Neural cell (in vitro differentiated cells): Measurements from ENCODE around the gene INPP5D. TPM values are rescaled to one million over a fixed set of nuclear protein-coding genes. Genes with fewer than 3 reads are reported as not detected.

ENCODE experiments used
- H2AFZ ChIP-seq: fragments of 200-600, 300-800 bp; sonication (generic), shearing (Covaris generic); 2 replicates; pipeline ENCODE4 v1.6.0; 2014; ENCODE audit warnings: low read depth, mild to moderate bottlenecking, antibody characterized with exemption, low read length, moderate library complexity
- H3F3A ChIP-seq: fragments of 200-600 bp; shearing (Covaris generic); 2 replicates; pipeline ENCODE4 v1.6.1; 2016; ENCODE audit warnings: mild to moderate bottlenecking, moderate library complexity, mixed read lengths, antibody characterized with exemption, low read length; ENCODE audit not compliant: insufficient read depth, poor library complexity, severe bottlenecking
- H3K27ac ChIP-seq: fragments of 200-600, 300-800 bp; sonication (generic), shearing (Covaris generic); 2 replicates; pipeline ENCODE4 v1.5.1; 2014; ENCODE audit warnings: mild to moderate bottlenecking, low read length, moderate library complexity
- H3K27me3 ChIP-seq: fragments of 300-800, 200-600 bp; sonication (generic), shearing (Covaris generic); 2 replicates; pipeline ENCODE4 v1.6.0; 2014; ENCODE audit warnings: mild to moderate bottlenecking, low read depth, low read length, moderate library complexity; ENCODE audit not compliant: insufficient read depth
- H3K36me3 ChIP-seq: fragments of 300-800, 200-600 bp; sonication (generic), shearing (Covaris generic); 2 replicates; pipeline ENCODE4 v1.5.1; 2014; ENCODE audit warnings: mild to moderate bottlenecking, antibody characterized with exemption, low read length, moderate library complexity; ENCODE audit not compliant: insufficient read depth
- H3K4me2 ChIP-seq: fragments of 300-800, 200-600 bp; sonication (generic), shearing (Covaris generic); 2 replicates; pipeline ENCODE4 v1.6.0; 2014; ENCODE audit warnings: mild to moderate bottlenecking, low read length
- H3K4me3 ChIP-seq: fragments of 300-800, 200-600 bp; sonication (generic), shearing (Covaris generic); 2 replicates; pipeline ENCODE4 v1.5.1; 2014; ENCODE audit warnings: mild to moderate bottlenecking, low read length, moderate library complexity
- H3K79me2 ChIP-seq: fragments of 200-600 bp; shearing (Covaris generic); replicated peaks from 2 replicates; pipeline ENCODE4 v1.6.0; 2014; ENCODE audit warnings: mild to moderate bottlenecking, low read length, moderate library complexity; ENCODE audit not compliant: insufficient read depth
- H3K9ac ChIP-seq: fragments of 300-800, 200-600 bp; sonication (generic), shearing (Covaris generic); 2 replicates; pipeline ENCODE4 v1.6.1; 2016; ENCODE audit warnings: mild to moderate bottlenecking, low read length, mixed read lengths
- H3K9me2 ChIP-seq: fragments of 200-600 bp; shearing (Covaris generic); 2 replicates; pipeline ENCODE4 v1.6.1; 2016; ENCODE audit warnings: mild to moderate bottlenecking, low read length, mixed read lengths; ENCODE audit not compliant: insufficient read depth
- H3K9me3 ChIP-seq: fragments of 200-600, 300-800 bp; sonication (generic), shearing (Covaris generic); 2 replicates; pipeline ENCODE4 v1.6.1; 2016; ENCODE audit warnings: mild to moderate bottlenecking, mixed run types, low read length, moderate library complexity, mixed read lengths
- H4K20me1 ChIP-seq: fragments of 200-600 bp; shearing (Covaris generic); 2 replicates; pipeline ENCODE4 v1.6.1; 2016; ENCODE audit warnings: mild to moderate bottlenecking, mixed run types; ENCODE audit not compliant: insufficient read depth
- CTCF ChIP-seq: fragments of 450-650 bp; IDR thresholded peaks from 2 replicates; pipeline ENCODE4 v1.5.1; 2014; ENCODE audit warnings: antibody characterized with exemption, mild to moderate bottlenecking, moderate library complexity; ENCODE audit not compliant: poor library complexity, severe bottlenecking
- EP300 ChIP-seq: fragments of 450-650 bp; conservative IDR thresholded peaks from 2 replicates; pipeline ENCODE4 v1.6.1; 2014; ENCODE audit warnings: antibody characterized with exemption, mild to moderate bottlenecking, moderate library complexity; ENCODE audit not compliant: poor library complexity, severe bottlenecking
- EZH2 ChIP-seq: fragments of 200-600, 300-800 bp; shearing (Covaris generic), sonication (generic); IDR thresholded peaks from 2 replicates; pipeline ENCODE4 v1.6.1; 2014; ENCODE audit warnings: antibody characterized with exemption, low read length, borderline replicate concordance, mild to moderate bottlenecking; ENCODE audit not compliant: insufficient read depth, poor library complexity, severe bottlenecking
- MXI1 ChIP-seq: fragments of 450-650 bp; conservative IDR thresholded peaks from 2 replicates; pipeline ENCODE4 v1.6.1; 2014; ENCODE audit warnings: antibody characterized with exemption, mild to moderate bottlenecking; ENCODE audit not compliant: poor library complexity, severe bottlenecking
- POLR2AphosphoS5 ChIP-seq: IDR thresholded peaks from 2 replicates; pipeline ENCODE4 v1.6.1; 2012
- RAD21 ChIP-seq: fragments of 450-650 bp; conservative IDR thresholded peaks from 2 replicates; pipeline ENCODE4 v1.6.1; 2014; ENCODE audit warnings: antibody characterized with exemption, mild to moderate bottlenecking, moderate library complexity
- REST ChIP-seq: IDR thresholded peaks from 2 replicates; pipeline ENCODE4 v1.6.1; 2012; ENCODE audit warnings: borderline replicate concordance
- SMC3 ChIP-seq: fragments of 450-650 bp; conservative IDR thresholded peaks from 2 replicates; pipeline ENCODE4 v1.6.1; 2014; ENCODE audit warnings: antibody characterized with exemption, mild to moderate bottlenecking, moderate library complexity; ENCODE audit not compliant: poor library complexity
- TAF1 ChIP-seq: IDR thresholded peaks from 2 replicates; pipeline ENCODE4 v1.6.1; 2012; ENCODE audit warnings: low read depth
- polyA plus RNA-seq: library from polyadenylated mRNA; depleted of rRNA; stranded (reverse); fragments of >200 nt; gene quantifications from 2 replicates; pipeline ENCODE4 v1.2.3, GENCODE V29; 2014

The INPP5D gene
- polyA plus RNA-seq, 1 donor from 2014 or later = not detected

GRCh38 chr2:233117351-233117750 lies 57.2 kb downstream of the INPP5D start (continued):
- TF ChIP-seq REST = no peak

- no peaks in the 10 kb centered on the region for H3K36me3 ChIP-seq
- H3K4me2 ChIP-seq = no peak overlapping the region
- TF ChIP-seq SMC3 (no peak), RAD21 (no peak), TAF1 (no peak), POLR2AphosphoS5 (no peak), EZH2 (no peak), MXI1 (no peak), CTCF (no peak), EP300 (no peak), REST (no peak)
- H4K20me1 ChIP-seq = no peaks in the 10 kb centered on the region
- H3K4me3 ChIP-seq = no peak overlapping the region
- no peak overlapping the region for H3K27ac ChIP-seq
- H3K27me3 ChIP-seq = no peaks in the 10 kb centered on the region
- H3K9ac ChIP-seq = no peak overlapping the region
- no peaks in the 10 kb centered on the region for H3K9me3 ChIP-seq
- H3F3A ChIP-seq = no peaks in the 10 kb centered on the region
- H2AFZ ChIP-seq = no peak overlapping the region
- H3K79me2 ChIP-seq = no peaks in the 10 kb centered on the region
- no peaks in the 10 kb centered on the region for H3K9me2 ChIP-seq
Observed at GRCh38 chr2:233117811-233118647, 57.9 kb downstream of the INPP5D start.
